NCI-H345 (cell line): Measurements from ENCODE around the gene PDLIM5.
"Not testable (repeated sequence)": the region's sequence is repeated elsewhere in the genome, so short reads cannot be mapped to it uniquely, and the experiment has no call there.

Source experiments
- DNase-seq: peaks from one replicate; lab custom pipeline; 2025; lab: John Stamatoyannopoulos, UW

Gene PDLIM5

GRCh38 chr4:94463771-94464170 lies 12.0 kb downstream of the PDLIM5 start:
- DNase-seq = no peak

DNA sequence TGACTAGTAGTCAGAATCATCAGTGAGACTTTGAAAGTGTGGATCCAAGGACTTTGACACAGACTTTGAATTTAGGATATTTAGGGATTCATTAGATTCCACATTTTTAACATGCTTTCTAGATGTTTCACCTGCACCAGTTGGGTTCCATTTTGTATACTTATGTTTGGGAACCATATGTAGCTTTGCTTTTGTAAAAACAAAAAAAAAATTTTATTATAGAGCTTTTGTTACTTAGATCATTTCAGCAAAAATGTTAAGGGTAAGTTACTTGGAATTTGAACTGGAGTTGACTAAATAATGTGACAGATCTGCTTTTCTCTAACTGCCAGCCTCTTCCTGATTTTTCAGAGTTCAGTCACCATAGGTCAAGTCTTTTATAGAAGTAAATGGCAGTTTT lies 14.6 kb downstream of the PDLIM5 start:
- no peak for DNase-seq

- no peak for DNase-seq
Measured at GRCh38 chr4:94466923-94467322, 15.2 kb downstream of the PDLIM5 start.

DNA sequence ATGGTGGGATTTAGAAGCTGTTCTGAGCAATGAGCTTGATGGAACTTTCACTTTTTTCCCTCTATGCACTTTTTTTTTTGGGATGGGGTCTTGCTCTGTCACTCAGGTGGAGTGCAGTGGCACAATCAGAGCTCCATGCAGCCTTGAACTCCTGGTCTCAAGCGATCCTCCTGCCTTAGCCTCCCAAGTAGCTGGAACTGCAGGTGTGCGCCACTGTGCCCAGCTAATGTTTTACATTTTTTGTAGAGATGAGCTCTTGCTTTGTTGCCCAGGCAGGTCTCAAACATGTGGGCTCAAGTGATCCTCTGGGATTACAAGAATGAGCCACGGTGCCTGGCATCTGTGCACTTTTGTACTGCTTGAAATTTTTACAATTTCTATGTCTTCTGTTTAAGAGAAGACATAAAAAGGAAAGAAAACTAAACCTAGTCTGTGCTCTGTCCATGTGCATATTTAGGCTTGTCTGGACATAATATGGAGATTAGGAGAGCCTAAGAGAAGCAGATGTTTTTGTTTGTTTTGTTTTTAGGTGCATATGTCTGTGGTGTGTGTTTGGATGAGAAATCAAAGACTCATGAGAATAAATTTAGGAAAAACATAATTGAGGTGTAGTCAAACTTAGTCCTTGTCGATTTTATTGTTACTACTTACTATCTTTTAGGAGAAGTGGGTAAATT lies 16.5 kb downstream of the PDLIM5 start:
- DNase-seq = no peak

- DNase-seq = no peak
Measured at GRCh38 chr4:94469221-94469784, 17.6 kb downstream of the PDLIM5 start.

DNA sequence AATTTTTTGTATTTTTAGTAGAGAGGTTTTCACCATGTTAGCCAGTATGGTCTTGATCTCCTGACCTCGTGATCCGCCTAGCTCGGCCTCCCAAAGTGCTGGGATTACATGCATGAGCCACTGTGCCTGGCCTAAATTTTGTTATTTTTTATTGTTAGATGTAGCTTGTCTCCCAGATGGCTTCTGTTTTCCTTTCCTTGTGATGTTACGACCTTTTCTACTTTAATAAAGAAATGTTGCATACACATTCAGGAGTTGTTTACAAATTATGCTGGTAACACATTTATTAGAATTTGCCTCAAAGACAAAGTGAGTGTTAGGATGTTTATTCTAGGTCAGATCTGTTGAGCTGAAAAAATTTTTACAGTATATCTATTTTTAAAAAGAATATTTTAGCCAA lies 18.4 kb downstream of the PDLIM5 start:
- no peak for DNase-seq

DNA sequence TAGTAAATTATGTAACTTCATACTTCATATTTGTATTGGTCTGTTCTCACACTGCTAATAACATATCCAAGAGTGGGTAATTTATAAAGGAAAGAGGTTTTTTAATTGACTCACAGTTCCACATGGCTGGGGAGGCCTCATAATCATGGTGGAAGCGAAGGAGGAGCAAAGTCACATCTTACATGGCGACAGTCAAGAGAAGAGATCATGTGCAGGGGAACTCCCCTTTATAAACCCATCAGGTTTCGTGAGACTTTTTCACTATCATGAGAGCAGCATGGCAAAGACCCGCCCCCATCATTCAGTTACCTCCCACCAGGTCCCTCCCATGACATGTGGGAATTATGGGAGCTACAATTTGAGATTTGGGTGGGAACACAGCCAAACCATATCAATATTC lies 19.0 kb downstream of the PDLIM5 start:
- DNase-seq = not testable (repeated sequence)

DNA sequence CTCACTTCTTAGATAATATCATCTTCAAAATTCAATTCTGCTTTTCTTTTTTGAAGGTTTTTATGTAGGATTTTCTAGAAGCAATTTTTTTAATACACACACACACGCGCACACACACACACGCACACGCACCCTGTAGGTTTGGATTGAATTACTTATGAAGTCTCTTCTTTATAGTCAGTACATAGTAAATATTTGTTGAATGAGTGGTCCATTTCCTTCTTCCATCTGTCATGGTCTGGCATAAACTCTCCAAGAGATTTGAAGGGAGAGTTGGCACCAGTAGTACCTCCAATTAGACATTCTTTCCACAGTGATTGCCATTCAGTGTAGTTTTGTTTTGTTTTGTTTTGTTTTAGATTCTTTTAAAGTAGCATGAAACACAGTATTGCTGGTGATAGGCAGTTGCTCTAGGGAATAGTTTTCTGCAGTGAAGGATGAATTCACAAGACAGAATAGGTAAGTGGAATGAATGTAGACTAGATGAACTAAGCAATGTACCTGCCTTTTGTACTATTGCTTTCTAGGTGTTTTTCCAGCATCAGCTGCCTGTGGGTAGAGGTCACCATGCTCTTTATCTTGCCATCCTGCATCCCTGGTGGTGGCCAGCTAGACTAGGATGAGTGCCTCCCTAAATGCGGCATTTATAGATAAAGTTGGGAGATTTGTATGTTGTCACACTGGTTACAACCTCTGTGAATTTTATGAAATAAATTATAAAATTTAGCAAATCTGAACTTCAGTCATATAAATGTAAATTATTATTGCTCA lies 20.5 kb downstream of the PDLIM5 start:
- peak; percentile 34 for DNase-seq

GRCh38 chr4:94475050-94475449 lies 23.3 kb downstream of the PDLIM5 start:
- no peak for DNase-seq

DNA sequence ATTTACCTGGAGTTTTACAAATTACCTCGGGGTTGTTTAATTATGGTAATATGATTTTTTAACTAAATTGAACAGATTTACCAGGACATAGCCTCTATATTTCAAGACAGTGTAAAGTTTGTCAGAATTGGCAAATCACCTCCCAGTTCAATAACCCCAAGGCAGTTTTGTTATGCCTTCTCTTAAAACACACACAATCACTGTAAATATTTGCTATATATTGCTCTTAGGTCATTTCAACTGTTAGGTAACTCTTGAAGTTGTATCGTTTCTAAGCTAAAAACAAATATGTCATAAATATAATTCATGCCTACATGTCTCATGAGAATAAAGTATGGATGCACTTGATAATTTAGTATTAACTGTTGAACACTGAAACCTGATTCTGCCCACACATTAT lies 24.1 kb downstream of the PDLIM5 start:
- no peak for DNase-seq

DNA sequence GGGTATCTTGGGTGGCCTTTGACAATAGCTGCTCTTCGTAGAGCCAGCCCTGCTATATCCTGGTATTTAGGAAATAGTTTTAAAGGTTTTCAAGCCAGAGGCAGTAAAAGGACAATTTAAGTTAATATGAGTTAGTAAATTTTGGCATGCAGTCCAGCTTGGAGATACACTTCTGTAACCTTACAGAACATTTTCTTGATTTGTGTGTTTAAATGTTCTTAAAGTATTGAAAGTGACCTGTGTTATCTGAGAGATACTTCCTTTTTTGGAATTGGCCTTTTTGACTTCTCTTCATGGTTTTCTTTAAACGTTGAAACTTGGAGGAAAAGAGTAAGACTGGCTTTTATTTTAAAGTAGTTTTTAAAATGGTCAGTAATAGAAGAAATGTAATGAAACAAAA lies 25.5 kb downstream of the PDLIM5 start:
- DNase-seq = no peak

DNA sequence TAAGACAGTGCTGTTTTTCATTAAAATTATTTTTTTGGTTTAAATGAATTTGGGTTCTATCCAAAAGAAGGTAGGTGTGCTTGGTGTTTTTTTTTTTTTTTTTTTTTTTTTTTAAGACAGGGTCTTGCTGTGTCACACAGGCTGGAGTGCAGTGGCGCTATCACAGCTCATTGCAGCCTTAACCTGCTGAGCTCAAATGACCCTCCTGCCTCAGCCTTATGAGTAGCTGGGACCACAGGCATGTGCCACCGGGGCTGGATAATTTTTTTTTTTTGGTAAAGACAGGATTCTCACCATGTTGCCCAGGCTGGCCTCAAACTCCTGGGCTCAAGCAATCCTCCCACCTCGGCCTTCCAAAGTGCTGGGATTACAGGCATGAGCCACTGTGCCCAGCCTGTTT lies 27.1 kb downstream of the PDLIM5 start:
- not testable (repeated sequence) for DNase-seq

DNA sequence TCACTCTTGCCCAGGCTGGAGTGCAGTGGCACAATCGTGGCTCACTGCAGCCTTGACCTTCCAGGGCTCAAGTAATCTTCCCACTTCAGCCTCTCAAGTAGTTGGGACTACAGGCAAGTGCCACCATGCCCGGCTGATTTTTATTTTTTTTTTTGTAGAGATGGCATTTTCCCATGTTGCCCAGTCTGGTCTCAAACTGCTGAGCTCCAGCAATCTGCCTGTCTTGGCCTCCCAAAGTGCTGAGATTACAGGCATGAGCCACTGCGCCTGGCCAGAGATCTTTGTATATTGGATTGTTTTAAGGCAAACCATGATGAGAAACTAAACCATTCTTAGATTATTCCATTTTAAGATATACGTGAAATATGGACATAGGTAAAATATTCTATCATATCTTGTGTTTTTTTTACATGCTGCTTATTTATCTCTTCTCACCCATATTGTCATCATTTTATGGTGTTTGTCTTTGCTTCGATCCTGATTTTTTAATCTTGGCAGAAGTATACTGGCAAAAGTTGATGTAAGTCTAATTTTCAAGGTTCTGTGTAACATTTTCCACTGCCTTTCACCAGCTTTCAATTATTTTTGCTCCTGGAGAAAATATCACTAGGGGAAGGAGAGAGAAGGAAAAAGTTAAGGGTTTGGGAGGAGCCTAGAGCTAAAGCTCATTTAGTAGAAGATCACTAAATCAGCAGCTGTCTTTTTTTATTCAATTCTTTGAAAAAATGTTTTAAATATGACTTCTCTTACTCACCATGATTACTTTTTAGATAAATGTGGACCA lies 27.8 kb downstream of the PDLIM5 start:
- DNase-seq = no peak

DNA sequence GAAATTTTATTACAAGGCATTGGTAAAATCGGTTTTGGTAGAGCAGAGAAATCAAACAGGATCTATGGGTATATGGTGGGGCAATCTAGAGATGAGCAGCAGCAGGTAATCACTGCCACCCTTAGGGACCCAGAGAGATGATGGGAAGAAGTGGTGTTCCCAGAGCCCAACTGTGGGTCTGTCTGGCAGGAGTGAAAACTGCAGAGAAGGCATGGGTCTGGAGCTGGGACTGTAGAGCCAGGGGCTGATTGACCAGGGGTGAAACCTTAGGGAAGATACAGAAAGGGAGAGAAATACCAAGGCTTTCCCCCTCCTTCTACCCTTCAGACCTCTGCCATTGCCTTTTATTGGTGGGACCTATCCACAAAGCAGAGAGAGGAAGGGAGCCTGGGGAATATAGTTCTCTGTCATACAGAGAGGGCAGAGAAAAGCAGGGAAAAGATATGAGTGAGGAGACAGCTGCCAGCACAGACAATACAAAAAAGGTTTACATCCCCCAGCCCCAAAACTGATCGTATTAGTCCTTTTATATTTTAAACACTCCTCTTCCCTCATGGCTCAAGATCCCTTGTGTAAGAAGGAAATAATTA lies 28.7 kb downstream of the PDLIM5 start:
- no peak for DNase-seq

- no peak for DNase-seq
Measured at GRCh38 chr4:94483895-94484294, 32.2 kb downstream of the PDLIM5 start.

GRCh38 chr4:94484818-94485217 lies 33.1 kb downstream of the PDLIM5 start:
- no peak for DNase-seq

DNA sequence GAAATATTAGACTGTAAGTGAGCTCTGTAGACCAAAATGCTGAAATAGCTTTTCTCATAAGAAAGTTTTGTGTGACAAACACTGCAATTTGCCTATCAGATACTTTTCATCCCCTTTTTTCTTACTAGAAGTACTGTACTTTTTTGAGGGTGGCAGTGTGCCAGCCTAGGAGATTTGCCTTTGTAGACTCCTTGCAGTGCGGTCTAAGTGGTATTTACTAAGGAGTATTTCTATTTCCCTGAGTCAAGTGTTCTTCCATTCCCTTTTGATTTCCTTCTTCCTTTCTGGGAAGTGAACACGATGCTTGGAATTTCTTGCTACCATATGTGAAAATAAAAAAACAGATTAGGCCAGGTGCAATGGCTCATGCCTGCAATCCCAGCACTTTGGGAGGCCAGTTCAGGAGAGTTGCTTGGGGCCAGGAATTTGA lies 34.6 kb downstream of the PDLIM5 start:
- no peak for DNase-seq

GRCh38 chr4:94488670-94489069 lies 36.9 kb downstream of the PDLIM5 start:
- no peak for DNase-seq

DNA sequence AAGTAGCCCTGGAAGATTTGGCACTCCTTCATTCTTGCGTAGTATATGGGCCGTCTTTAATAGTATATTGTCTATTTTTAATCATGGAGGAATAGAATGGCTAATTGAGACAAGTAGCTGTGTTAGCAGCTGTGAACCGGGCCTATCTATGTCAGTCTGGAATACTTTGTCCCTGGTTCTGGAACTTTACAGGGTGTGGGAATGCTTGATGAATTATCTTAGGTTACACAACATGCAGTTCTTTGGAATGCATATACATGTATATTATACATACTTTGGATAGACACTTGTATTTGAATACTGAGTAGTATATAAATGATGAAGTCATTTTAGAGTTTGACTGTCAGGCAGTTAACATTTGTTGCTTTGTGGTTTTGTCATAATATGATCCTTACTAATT lies 37.4 kb downstream of the PDLIM5 start:
- DNase-seq = no peak

GRCh38 chr4:94490437-94490836 lies 38.7 kb downstream of the PDLIM5 start:
- DNase-seq = no peak

DNA sequence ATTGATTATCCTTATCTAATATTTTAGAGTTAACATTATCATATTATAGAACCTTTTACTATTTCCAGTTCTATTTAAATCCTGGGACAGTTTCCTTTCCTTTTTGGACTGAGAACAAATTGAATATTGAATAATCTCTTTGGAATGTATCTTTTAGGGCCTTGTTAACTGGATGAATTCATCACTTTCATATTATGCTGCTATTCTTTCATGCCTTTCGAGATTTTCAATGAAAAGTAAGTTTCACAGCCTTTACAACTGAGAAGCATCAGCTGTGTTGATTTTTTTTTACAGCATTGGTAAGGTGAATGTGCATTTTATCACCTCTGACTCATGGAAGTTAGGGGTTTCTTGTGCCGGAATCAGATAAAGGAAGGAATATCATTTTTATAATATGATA lies 39.6 kb downstream of the PDLIM5 start:
- DNase-seq = no peak

GRCh38 chr4:94495408-94495807 lies 43.7 kb downstream of the PDLIM5 start:
- DNase-seq = no peak
